ENCODE data around the gene SOST. TPM values are rescaled to one million over a fixed set of nuclear protein-coding genes. Genes with fewer than 3 reads are reported as not detected.

Gene SOST
- polyA plus RNA-seq, 1 of the 3 experiments (the other 2 are of a cell fraction): not detected

- 0 out of 2 replicates have a peak overlapping the region, but pooled peaks have one; percentile 7 for H3K4me2 ChIP-seq
- peak overlapping the region; percentile 44; the same call in 1 of the 2 replicates for H2AFZ ChIP-seq (ENCODE audit: low read depth)
- no peaks in the 10 kb centered on the region for H3K9me2 ChIP-seq
- H3K9me3 ChIP-seq: no peaks in the 10 kb centered on the region
- ChIA-PET POLR2A (no interaction called here), CTCF (interaction anchor here (1.2 to 2.7 kb wide), 4 partner anchors 9 to 59 kb away, joined by 3 to 9 read pairs (median 4); no protein-coding TSS in a partner anchor)
- no peaks in the 10 kb centered on the region for H3K36me3 ChIP-seq (replicated peaks in 1 of 2; ENCODE audit: control insufficient read depth in 1 of 2, insufficient read depth in 2 of 2, low read length in 1 of 2)
- H3K4me3 ChIP-seq (ENCODE audit: low read depth in 2 of 2, low read length in 1 of 2): no peak overlapping the region
- no peak for DNase-seq
- H3K9ac ChIP-seq: no peak overlapping the region; the same call in 1 of the 2 replicates
- H3K27me3 ChIP-seq (ENCODE audit: insufficient read depth): no peaks in the 10 kb centered on the region
- H3K79me2 ChIP-seq (ENCODE audit: insufficient read depth): no peaks in the 10 kb centered on the region
- H3F3A ChIP-seq (replicated peaks; ENCODE audit: insufficient read depth): peaks cover 10% of the 10 kb centered on the region
- peaks cover 0 to 15% of the 10 kb centered on the region in 2 experiments; a peak in 2 of 4 replicates for H3K4me1 ChIP-seq (ENCODE audit: control insufficient read depth in 1 of 2, insufficient read depth in 2 of 2, low read depth in 1 of 2, low read length in 1 of 2)
- WGBS (ENCODE audit: low lambda C conversion rate): 92% methylated on average over 2 of the region's 2 CpGs
- H4K20me1 ChIP-seq (ENCODE audit: insufficient read depth): no peaks in the 10 kb centered on the region
- peak overlapping the region in 1 of 2 experiments; percentile 47; a peak in 2 of 4 replicates for H3K27ac ChIP-seq (ENCODE audit: low read depth in 2 of 2, low read length in 1 of 2)
- TF ChIP-seq SIN3A (IDR thresholded peaks at IDR 0.05; ENCODE audit: borderline replicate concordance, low read depth, low read length): no peak
- peak in 1 of 2 experiments; percentile 56; a peak in 2 of 4 replicates for TF ChIP-seq EP300 (IDR thresholded peaks at IDR 0.05; ENCODE audit: borderline replicate concordance in 1 of 2, low read depth in 1 of 2, low read length in 1 of 2)
- TF ChIP-seq, protein P1, sequence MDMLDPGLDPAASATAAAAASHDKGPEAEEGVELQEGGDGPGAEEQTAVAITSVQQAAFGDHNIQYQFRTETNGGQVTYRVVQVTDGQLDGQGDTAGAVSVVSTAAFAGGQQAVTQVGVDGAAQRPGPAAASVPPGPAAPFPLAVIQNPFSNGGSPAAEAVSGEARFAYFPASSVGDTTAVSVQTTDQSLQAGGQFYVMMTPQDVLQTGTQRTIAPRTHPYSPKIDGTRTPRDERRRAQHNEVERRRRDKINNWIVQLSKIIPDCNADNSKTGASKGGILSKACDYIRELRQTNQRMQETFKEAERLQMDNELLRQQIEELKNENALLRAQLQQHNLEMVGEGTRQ (IDR thresholded peaks at IDR 0.05; ENCODE audit: borderline replicate concordance, low read depth, low read length): no peak
- TF ChIP-seq NFIC (IDR thresholded peaks at IDR 0.05; ENCODE audit: borderline replicate concordance): no peak
- no peak for TF ChIP-seq FOXM1 (IDR thresholded peaks at IDR 0.05; ENCODE audit: low read depth)
- TF ChIP-seq GABPA (IDR thresholded peaks at IDR 0.05; ENCODE audit: low read depth): no peak
- TF ChIP-seq NRF1 (IDR thresholded peaks at IDR 0.05; ENCODE audit: low read depth, low read length): no peak
- peak; percentile 70; the same call in 1 of the 2 replicates for TF ChIP-seq FOSL2 (IDR thresholded peaks at IDR 0.05; ENCODE audit: borderline replicate concordance, low read depth)
- TF ChIP-seq SMC3 (IDR thresholded peaks at IDR 0.05; ENCODE audit: low read depth, low read length): no peak
- TF ChIP-seq, protein P2, sequence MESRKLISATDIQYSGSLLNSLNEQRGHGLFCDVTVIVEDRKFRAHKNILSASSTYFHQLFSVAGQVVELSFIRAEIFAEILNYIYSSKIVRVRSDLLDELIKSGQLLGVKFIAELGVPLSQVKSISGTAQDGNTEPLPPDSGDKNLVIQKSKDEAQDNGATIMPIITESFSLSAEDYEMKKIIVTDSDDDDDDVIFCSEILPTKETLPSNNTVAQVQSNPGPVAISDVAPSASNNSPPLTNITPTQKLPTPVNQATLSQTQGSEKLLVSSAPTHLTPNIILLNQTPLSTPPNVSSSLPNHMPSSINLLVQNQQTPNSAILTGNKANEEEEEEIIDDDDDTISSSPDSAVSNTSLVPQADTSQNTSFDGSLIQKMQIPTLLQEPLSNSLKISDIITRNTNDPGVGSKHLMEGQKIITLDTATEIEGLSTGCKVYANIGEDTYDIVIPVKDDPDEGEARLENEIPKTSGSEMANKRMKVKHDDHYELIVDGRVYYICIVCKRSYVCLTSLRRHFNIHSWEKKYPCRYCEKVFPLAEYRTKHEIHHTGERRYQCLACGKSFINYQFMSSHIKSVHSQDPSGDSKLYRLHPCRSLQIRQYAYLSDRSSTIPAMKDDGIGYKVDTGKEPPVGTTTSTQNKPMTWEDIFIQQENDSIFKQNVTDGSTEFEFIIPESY (IDR thresholded peaks at IDR 0.05; ENCODE audit: borderline replicate concordance, low read depth): no peak
- no peak for TF ChIP-seq RCOR1 (IDR thresholded peaks at IDR 0.05; ENCODE audit: low read length)
- TF ChIP-seq MEF2A (IDR thresholded peaks at IDR 0.05; ENCODE audit: borderline replicate concordance, low read depth): no peak
- TF ChIP-seq YY1 (IDR thresholded peaks at IDR 0.05; ENCODE audit: low read depth): no peak
- TF ChIP-seq ELF1 (IDR thresholded peaks at IDR 0.05): no peak
- no peak for TF ChIP-seq CHD2 (IDR thresholded peaks at IDR 0.05; ENCODE audit: low read length, partially characterized antibody)
- TF ChIP-seq TAF1 (IDR thresholded peaks at IDR 0.05; ENCODE audit: borderline replicate concordance, low read depth, low read length): no peak
- TF ChIP-seq TCF12 (IDR thresholded peaks at IDR 0.05): peak; percentile 67
- peak; percentile 64 for TF ChIP-seq JUND (IDR thresholded peaks at IDR 0.05)
- TF ChIP-seq POLR2AphosphoS5 (IDR thresholded peaks at IDR 0.05; ENCODE audit: low read depth, low read length): no peak
- TF ChIP-seq RXRA (IDR thresholded peaks at IDR 0.05; ENCODE audit: borderline replicate concordance, low read depth): peak; percentile 58; the same call in 1 of the 2 replicates
- TF ChIP-seq USF1 (IDR thresholded peaks at IDR 0.05; ENCODE audit: borderline replicate concordance, low read depth): no peak
- 0 out of 2 replicates have a peak, but pooled peaks have one; percentile 17 for TF ChIP-seq MAX (IDR thresholded peaks at IDR 0.05; ENCODE audit: low read depth)
- no peak for TF ChIP-seq RFX5 (IDR thresholded peaks at IDR 0.05; ENCODE audit: low read length)
- no peak for TF ChIP-seq IRF3 (IDR thresholded peaks at IDR 0.05; ENCODE audit: low read depth, low read length)
- TF ChIP-seq GATA2 (CRISPR knock-in tag; IDR thresholded peaks at IDR 0.05): no peak
- TF ChIP-seq MXI1 (IDR thresholded peaks at IDR 0.05; ENCODE audit: low read depth, low read length): no peak
- TF ChIP-seq PBX3 (IDR thresholded peaks at IDR 0.05): no peak; the same call in 1 of the 2 replicates
- TF ChIP-seq RAD21 (IDR thresholded peaks at IDR 0.05; ENCODE audit: low read length): no peak
Observed at GRCh38 chr17:43732958-43733357, 25.6 kb downstream of the SOST start.
